ENCODE measurements around the gene PAK5.

Gene PAK5

GRCh38 chr20:9488063-9488462 is 350.8 kb downstream of the PAK5 start:
- DNase-seq, result no peak

All from NCI-H2171 (cell line).